Thyroid gland (tissue), 4 donors: ENCODE data around the gene SVEP1. TPM values are rescaled to one million over a fixed set of nuclear protein-coding genes. Genes with fewer than 3 reads are reported as not detected.

Source experiments
- DNase-seq, 2 donors: peaks; one replicate each; pipeline ENCODE4 v3.0.0-alpha.2; 2019
- H3K27ac ChIP-seq, 3 donors: fragments of 200-600 bp; sonication (generic); 1 replicate in 2 of 3; 2 replicates in 1 of 3; pipeline ENCODE4 v1.5.1; 2016 to 2019; ENCODE audit warnings: mild to moderate bottlenecking in 1 of 3, moderate library complexity in 1 of 3
- H3K27me3 ChIP-seq: fragments of 200-600 bp; sonication (generic); one replicate; pipeline ENCODE4 v1.5.1; 2019
- H3K36me3 ChIP-seq, 2 donors: fragments of 200-600 bp; sonication (generic); one replicate each; pipeline ENCODE4 v1.5.1; 2016 to 2019
- H3K4me1 ChIP-seq, 2 donors: fragments of 200-600 bp; sonication (generic); one replicate each; pipeline ENCODE4 v1.5.1; 2017 to 2019
- H3K4me3 ChIP-seq, 3 donors: fragments of 200-600 bp; sonication (generic); replicated peaks in 1 of 3; 1 replicate in 2 of 3; 2 replicates in 1 of 3; pipeline ENCODE4 v1.5.1; 2016; ENCODE audit warnings: mild to moderate bottlenecking in 1 of 3
- H3K9me3 ChIP-seq: fragments of 200-600 bp; sonication (generic); one replicate; pipeline ENCODE4 v1.5.1; 2017
- CTCF ChIP-seq, 6 experiments: fragments of 200-600 bp in 3 of 6; fragments of 450-650 bp in 3 of 6; sonication (generic) in 3 of 6; IDR thresholded peaks; one replicate each; pipeline ENCODE4 v1.5.1; 2016 to 2019; ENCODE audit warnings: antibody characterized with exemption in 6 of 6, mild to moderate bottlenecking in 2 of 6, inconsistent platforms in 1 of 6, moderate library complexity in 1 of 6
- POLR2A ChIP-seq, 2 donors: fragments of 450-650 bp; IDR thresholded peaks; one replicate each; pipeline ENCODE4 v1.6.1; 2017; ENCODE audit warnings: antibody characterized with exemption in 2 of 2, mild to moderate bottlenecking in 2 of 2, moderate library complexity in 1 of 2
- WGBS, 2 donors: methylation state at CpG; one replicate each; pipeline ENCODE4 v1.1.5; 2017; 5-methylcytosine and 5-hydroxymethylcytosine counted together
- intact Hi-C: fragments of 100-400 bp; cut with DNase I; formaldehyde crosslinking; loops from one replicate; pipeline ENCODE4 v1.15.1; 2023
- total RNA-seq, 4 donors: library from RNA; depleted of rRNA; stranded (reverse); fragments of >200 nt; gene quantifications; one replicate each; pipeline ENCODE4 v1.2.3, GENCODE V29; 2016

The SVEP1 gene
- total RNA-seq, 4 donors from 2014 or later, result 14.1 to 55.5 (median 31.9) TPM

GRCh38 chr9:110443146-110443865 lies 136.2 kb downstream of the SVEP1 start:
- TF ChIP-seq CTCF (IDR thresholded peaks at IDR 0.05) (no peak), POLR2A (IDR thresholded peaks at IDR 0.05) (no peak)
- no peaks in the 10 kb centered on the region for H3K27me3 ChIP-seq
- no peak overlapping the region for H3K4me3 ChIP-seq
- no peak for DNase-seq
- H3K9me3 ChIP-seq, result no peaks in the 10 kb centered on the region
- no peaks in the 10 kb centered on the region for H3K4me1 ChIP-seq
- 60 to 61% methylated on average over 3 of the region's 3 CpGs for WGBS, 2 donors
- intact Hi-C loops, result loop anchor here (10.0 kb wide), 1 partner anchor 181 kb away; no protein-coding TSS in a partner anchor
- no peak overlapping the region for H3K27ac ChIP-seq
- H3K36me3 ChIP-seq, result no peaks in the 10 kb centered on the region

- Histone ChIP-seq H3K9me3 (no peaks in the 10 kb centered on the region), H3K36me3 (no peaks in the 10 kb centered on the region), H3K4me1 (no peaks in the 10 kb centered on the region), H3K27ac (no peak overlapping the region), H3K27me3 (no peaks in the 10 kb centered on the region), H3K4me3 (no peak overlapping the region)
- no peak for DNase-seq
- intact Hi-C loops, result loop anchor here (10.0 kb wide), 1 partner anchor 184 kb away; no protein-coding TSS in a partner anchor
- WGBS, 2 donors, result 79 to 93% methylated on average over 3 of the region's 3 CpGs
- TF ChIP-seq POLR2A (IDR thresholded peaks at IDR 0.05), result no peak
Observed at GRCh38 chr9:110440796-110441195, 138.7 kb downstream of the SVEP1 start.

- 58 to 81% methylated on average over 4 of the region's 4 CpGs for WGBS, 2 donors
- Histone ChIP-seq H3K36me3 (no peaks in the 10 kb centered on the region), H3K27me3 (no peaks in the 10 kb centered on the region), H3K9me3 (no peaks in the 10 kb centered on the region), H3K4me1 (no peaks in the 10 kb centered on the region), H3K4me3 (no peak overlapping the region), H3K27ac (no peak overlapping the region)
- TF ChIP-seq CTCF (IDR thresholded peaks at IDR 0.05), result no peak
- no peak for TF ChIP-seq POLR2A (IDR thresholded peaks at IDR 0.05)
- intact Hi-C loops, result loop anchor here (10.0 kb wide), 1 partner anchor 185 kb away; no protein-coding TSS in a partner anchor
- DNase-seq, result no peak
Observed at GRCh38 chr9:110440172-110440571, 139.4 kb downstream of the SVEP1 start.

- no peaks in the 10 kb centered on the region for H3K9me3 ChIP-seq
- no peaks in the 10 kb centered on the region for H3K27me3 ChIP-seq
- DNase-seq, result no peak
- WGBS, 2 donors, result 87 to 88% methylated on average over 3 of the region's 3 CpGs
- no peak overlapping the region for H3K27ac ChIP-seq
- H3K4me1 ChIP-seq, result no peaks in the 10 kb centered on the region
- H3K4me3 ChIP-seq, result no peak overlapping the region
- TF ChIP-seq CTCF (IDR thresholded peaks at IDR 0.05) (no peak), POLR2A (IDR thresholded peaks at IDR 0.05) (no peak)
- no peaks in the 10 kb centered on the region for H3K36me3 ChIP-seq
- intact Hi-C loops, result no loop called here
Observed at GRCh38 chr9:110432253-110432652, 147.3 kb downstream of the SVEP1 start.

GRCh38 chr9:110429453-110429852 lies 150.1 kb downstream of the SVEP1 start:
- no peak overlapping the region for H3K27ac ChIP-seq
- 83 to 84% methylated on average over 1 of the region's 1 CpG for WGBS, 2 donors
- no peaks in the 10 kb centered on the region for H3K9me3 ChIP-seq
- H3K27me3 ChIP-seq, result no peaks in the 10 kb centered on the region
- TF ChIP-seq CTCF (IDR thresholded peaks at IDR 0.05) (no peak), POLR2A (IDR thresholded peaks at IDR 0.05) (no peak)
- H3K36me3 ChIP-seq, result no peaks in the 10 kb centered on the region
- no peak for DNase-seq
- H3K4me3 ChIP-seq, result no peak overlapping the region
- no peaks in the 10 kb centered on the region for H3K4me1 ChIP-seq
- intact Hi-C loops, result no loop called here
